Astrocyte of the spinal cord (primary cell): ENCODE measurements around the gene SERGEF.

Experiments
- DNase-seq: peaks from one replicate; pipeline ENCODE4 v3.0.0; 2011; ENCODE audit warnings: low read depth, low spot score
- H3K4me3 ChIP-seq: 2 replicates; pipeline ENCODE4 v1.5.1; 2011; ENCODE audit warnings: low read depth, mild to moderate bottlenecking, low read length, moderate library complexity
- CTCF ChIP-seq: IDR thresholded peaks from 2 replicates; pipeline ENCODE4 v1.5.1; 2012; ENCODE audit warnings: low read depth, mild to moderate bottlenecking, low read length, inconsistent platforms
- in situ Hi-C: cut with HindIII; loops from 2 replicates; pipeline ENCODE4 v1.10.0; 2017; ENCODE audit warnings: low sequenced_read_pairs

Gene SERGEF

GRCh38 chr11:17753153-17753552, 259.7 kb downstream of the SERGEF start:
- H3K4me3 ChIP-seq = no peak overlapping the region
- in situ Hi-C loops = no loop called here
- DNase-seq = no peak
- no peak for TF ChIP-seq CTCF

GRCh38 chr11:17752144-17752543, 260.7 kb downstream of the SERGEF start:
- no peak for DNase-seq
- no peak overlapping the region for H3K4me3 ChIP-seq
- in situ Hi-C loops = no loop called here
- TF ChIP-seq CTCF = no peak

- no peak overlapping the region for H3K4me3 ChIP-seq
- no peak for DNase-seq
- no peak for TF ChIP-seq CTCF
- in situ Hi-C loops = no loop called here
Measured at GRCh38 chr11:17751558-17751957, 261.3 kb downstream of the SERGEF start.

GRCh38 chr11:17750801-17751165, 262.1 kb downstream of the SERGEF start:
- no peak for TF ChIP-seq CTCF
- no peak overlapping the region for H3K4me3 ChIP-seq
- DNase-seq = no peak
- in situ Hi-C loops = no loop called here

- in situ Hi-C loops = no loop called here
- H3K4me3 ChIP-seq = no peak overlapping the region
- DNase-seq = no peak
- TF ChIP-seq CTCF = no peak
Measured at GRCh38 chr11:17750013-17750800, 262.6 kb downstream of the SERGEF start.

- no peak overlapping the region for H3K4me3 ChIP-seq
- in situ Hi-C loops = no loop called here
- no peak for TF ChIP-seq CTCF
- DNase-seq = no peak
Measured at GRCh38 chr11:17748761-17749721, 263.8 kb downstream of the SERGEF start.
